ENCODE measurements around the gene SNX2. TPM values are rescaled to one million over a fixed set of nuclear protein-coding genes. Genes with fewer than 3 reads are reported as not detected.

Gene SNX2
- total RNA-seq, 1 donor from 2014 or later: 120 TPM

GRCh38 chr5:122879076-122879475, 104.2 kb downstream of the SNX2 start:
- intact Hi-C loops (cut with DNase I): no loop called here

More at GRCh38 chr5:122879076-122879475, 104.2 kb downstream of the SNX2 start:
- no peak for DNase-seq
- Histone ChIP-seq H3K4me3 (no peak overlapping the region), H3K9me3 (no peaks in the 10 kb centered on the region), H3K27ac (no peak overlapping the region), H3K36me3 (no peaks in the 10 kb centered on the region), H3K27me3 (ENCODE audit: low read depth) (no peaks in the 10 kb centered on the region), H3K4me1 (peaks cover 12% of the 10 kb centered on the region)
- TF ChIP-seq, protein P1, sequence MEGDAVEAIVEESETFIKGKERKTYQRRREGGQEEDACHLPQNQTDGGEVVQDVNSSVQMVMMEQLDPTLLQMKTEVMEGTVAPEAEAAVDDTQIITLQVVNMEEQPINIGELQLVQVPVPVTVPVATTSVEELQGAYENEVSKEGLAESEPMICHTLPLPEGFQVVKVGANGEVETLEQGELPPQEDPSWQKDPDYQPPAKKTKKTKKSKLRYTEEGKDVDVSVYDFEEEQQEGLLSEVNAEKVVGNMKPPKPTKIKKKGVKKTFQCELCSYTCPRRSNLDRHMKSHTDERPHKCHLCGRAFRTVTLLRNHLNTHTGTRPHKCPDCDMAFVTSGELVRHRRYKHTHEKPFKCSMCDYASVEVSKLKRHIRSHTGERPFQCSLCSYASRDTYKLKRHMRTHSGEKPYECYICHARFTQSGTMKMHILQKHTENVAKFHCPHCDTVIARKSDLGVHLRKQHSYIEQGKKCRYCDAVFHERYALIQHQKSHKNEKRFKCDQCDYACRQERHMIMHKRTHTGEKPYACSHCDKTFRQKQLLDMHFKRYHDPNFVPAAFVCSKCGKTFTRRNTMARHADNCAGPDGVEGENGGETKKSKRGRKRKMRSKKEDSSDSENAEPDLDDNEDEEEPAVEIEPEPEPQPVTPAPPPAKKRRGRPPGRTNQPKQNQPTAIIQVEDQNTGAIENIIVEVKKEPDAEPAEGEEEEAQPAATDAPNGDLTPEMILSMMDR (IDR thresholded peaks at IDR 0.05): no peak
- ATAC-seq: no peak

Other genes with a start within 250 kb of the SNX2 start
- 26.7 TPM for gene SNX24, start 70.5 kb downstream of the SNX2 start, total RNA-seq